Neural cell (in vitro differentiated cells): Measurements from ENCODE around the gene AP5Z1. TPM values are rescaled to one million over a fixed set of nuclear protein-coding genes. Genes with fewer than 3 reads are reported as not detected.

Source experiments
- H2AFZ ChIP-seq: fragments of 200-600, 300-800 bp; sonication (generic), shearing (Covaris generic); 2 replicates; pipeline ENCODE4 v1.6.0; 2014; ENCODE audit warnings: low read depth, mild to moderate bottlenecking, antibody characterized with exemption, low read length, moderate library complexity
- H3F3A ChIP-seq: fragments of 200-600 bp; shearing (Covaris generic); 2 replicates; pipeline ENCODE4 v1.6.1; 2016; ENCODE audit warnings: mild to moderate bottlenecking, moderate library complexity, mixed read lengths, antibody characterized with exemption, low read length; ENCODE audit not compliant: insufficient read depth, poor library complexity, severe bottlenecking
- H3K27ac ChIP-seq: fragments of 200-600, 300-800 bp; sonication (generic), shearing (Covaris generic); 2 replicates; pipeline ENCODE4 v1.5.1; 2014; ENCODE audit warnings: mild to moderate bottlenecking, low read length, moderate library complexity
- H3K27me3 ChIP-seq: fragments of 300-800, 200-600 bp; sonication (generic), shearing (Covaris generic); 2 replicates; pipeline ENCODE4 v1.6.0; 2014; ENCODE audit warnings: mild to moderate bottlenecking, low read depth, low read length, moderate library complexity; ENCODE audit not compliant: insufficient read depth
- H3K36me3 ChIP-seq: fragments of 300-800, 200-600 bp; sonication (generic), shearing (Covaris generic); 2 replicates; pipeline ENCODE4 v1.5.1; 2014; ENCODE audit warnings: mild to moderate bottlenecking, antibody characterized with exemption, low read length, moderate library complexity; ENCODE audit not compliant: insufficient read depth
- H3K4me2 ChIP-seq: fragments of 300-800, 200-600 bp; sonication (generic), shearing (Covaris generic); 2 replicates; pipeline ENCODE4 v1.6.0; 2014; ENCODE audit warnings: mild to moderate bottlenecking, low read length
- H3K4me3 ChIP-seq: fragments of 300-800, 200-600 bp; sonication (generic), shearing (Covaris generic); 2 replicates; pipeline ENCODE4 v1.5.1; 2014; ENCODE audit warnings: mild to moderate bottlenecking, low read length, moderate library complexity
- H3K79me2 ChIP-seq: fragments of 200-600 bp; shearing (Covaris generic); replicated peaks from 2 replicates; pipeline ENCODE4 v1.6.0; 2014; ENCODE audit warnings: mild to moderate bottlenecking, low read length, moderate library complexity; ENCODE audit not compliant: insufficient read depth
- H3K9ac ChIP-seq: fragments of 300-800, 200-600 bp; sonication (generic), shearing (Covaris generic); 2 replicates; pipeline ENCODE4 v1.6.1; 2016; ENCODE audit warnings: mild to moderate bottlenecking, low read length, mixed read lengths
- H3K9me2 ChIP-seq: fragments of 200-600 bp; shearing (Covaris generic); 2 replicates; pipeline ENCODE4 v1.6.1; 2016; ENCODE audit warnings: mild to moderate bottlenecking, low read length, mixed read lengths; ENCODE audit not compliant: insufficient read depth
- H3K9me3 ChIP-seq: fragments of 200-600, 300-800 bp; sonication (generic), shearing (Covaris generic); 2 replicates; pipeline ENCODE4 v1.6.1; 2016; ENCODE audit warnings: mild to moderate bottlenecking, mixed run types, low read length, moderate library complexity, mixed read lengths
- H4K20me1 ChIP-seq: fragments of 200-600 bp; shearing (Covaris generic); 2 replicates; pipeline ENCODE4 v1.6.1; 2016; ENCODE audit warnings: mild to moderate bottlenecking, mixed run types; ENCODE audit not compliant: insufficient read depth
- CTCF ChIP-seq: fragments of 450-650 bp; IDR thresholded peaks from 2 replicates; pipeline ENCODE4 v1.5.1; 2014; ENCODE audit warnings: antibody characterized with exemption, mild to moderate bottlenecking, moderate library complexity; ENCODE audit not compliant: poor library complexity, severe bottlenecking
- EP300 ChIP-seq: fragments of 450-650 bp; conservative IDR thresholded peaks from 2 replicates; pipeline ENCODE4 v1.6.1; 2014; ENCODE audit warnings: antibody characterized with exemption, mild to moderate bottlenecking, moderate library complexity; ENCODE audit not compliant: poor library complexity, severe bottlenecking
- EZH2 ChIP-seq: fragments of 200-600, 300-800 bp; shearing (Covaris generic), sonication (generic); IDR thresholded peaks from 2 replicates; pipeline ENCODE4 v1.6.1; 2014; ENCODE audit warnings: antibody characterized with exemption, low read length, borderline replicate concordance, mild to moderate bottlenecking; ENCODE audit not compliant: insufficient read depth, poor library complexity, severe bottlenecking
- MXI1 ChIP-seq: fragments of 450-650 bp; conservative IDR thresholded peaks from 2 replicates; pipeline ENCODE4 v1.6.1; 2014; ENCODE audit warnings: antibody characterized with exemption, mild to moderate bottlenecking; ENCODE audit not compliant: poor library complexity, severe bottlenecking
- POLR2AphosphoS5 ChIP-seq: IDR thresholded peaks from 2 replicates; pipeline ENCODE4 v1.6.1; 2012
- RAD21 ChIP-seq: fragments of 450-650 bp; conservative IDR thresholded peaks from 2 replicates; pipeline ENCODE4 v1.6.1; 2014; ENCODE audit warnings: antibody characterized with exemption, mild to moderate bottlenecking, moderate library complexity
- REST ChIP-seq: IDR thresholded peaks from 2 replicates; pipeline ENCODE4 v1.6.1; 2012; ENCODE audit warnings: borderline replicate concordance
- SMC3 ChIP-seq: fragments of 450-650 bp; conservative IDR thresholded peaks from 2 replicates; pipeline ENCODE4 v1.6.1; 2014; ENCODE audit warnings: antibody characterized with exemption, mild to moderate bottlenecking, moderate library complexity; ENCODE audit not compliant: poor library complexity
- TAF1 ChIP-seq: IDR thresholded peaks from 2 replicates; pipeline ENCODE4 v1.6.1; 2012; ENCODE audit warnings: low read depth
- polyA plus RNA-seq: library from polyadenylated mRNA; depleted of rRNA; stranded (reverse); fragments of >200 nt; gene quantifications from 2 replicates; pipeline ENCODE4 v1.2.3, GENCODE V29; 2014

The AP5Z1 gene
- polyA plus RNA-seq, 1 donor from 2014 or later: 36.9 TPM

- no peak overlapping the region for H3K4me2 ChIP-seq
- H3K36me3 ChIP-seq: no peaks in the 10 kb centered on the region
- H3K27me3 ChIP-seq: no peaks in the 10 kb centered on the region
- H2AFZ ChIP-seq: no peak overlapping the region
- no peaks in the 10 kb centered on the region for H3K9me2 ChIP-seq
- H3K79me2 ChIP-seq: no peaks in the 10 kb centered on the region
- no peak overlapping the region for H3K27ac ChIP-seq
- H3K9ac ChIP-seq: no peak overlapping the region
- no peaks in the 10 kb centered on the region for H3K9me3 ChIP-seq
- TF ChIP-seq EP300 (no peak), CTCF (no peak), POLR2AphosphoS5 (no peak), REST (no peak), RAD21 (no peak), TAF1 (no peak), MXI1 (no peak), EZH2 (no peak), SMC3 (no peak)
- H4K20me1 ChIP-seq: no peaks in the 10 kb centered on the region
- no peak overlapping the region for H3K4me3 ChIP-seq
- no peaks in the 10 kb centered on the region for H3F3A ChIP-seq
Measured at GRCh38 chr7:4805984-4806300, 30.5 kb downstream of the AP5Z1 start.

- Histone ChIP-seq H4K20me1 (no peaks in the 10 kb centered on the region), H3K4me2 (no peak overlapping the region), H3K4me3 (no peak overlapping the region), H3K9ac (no peak overlapping the region), H3K36me3 (no peaks in the 10 kb centered on the region), H2AFZ (no peak overlapping the region), H3K27me3 (no peaks in the 10 kb centered on the region), H3K79me2 (no peaks in the 10 kb centered on the region), H3F3A (no peaks in the 10 kb centered on the region), H3K9me2 (no peaks in the 10 kb centered on the region), H3K27ac (no peak overlapping the region), H3K9me3 (no peaks in the 10 kb centered on the region)
- TF ChIP-seq MXI1: no peak
- TF ChIP-seq EZH2: no peak
- TF ChIP-seq CTCF: no peak
- no peak for TF ChIP-seq EP300
- no peak for TF ChIP-seq POLR2AphosphoS5
Measured at GRCh38 chr7:4806983-4807597, 31.7 kb downstream of the AP5Z1 start.
